ENCODE measurements around the gene SERINC2.

GRCh38 chr1:31439276-31439675 lies 26.3 kb downstream of the SERINC2 start:
- no peak for TF ChIP-seq CTCF (IDR thresholded peaks at IDR 0.05)
- no peak for TF ChIP-seq EZH2 (IDR thresholded peaks at IDR 0.05; ENCODE audit: borderline replicate concordance, insufficient read depth, low read depth, low read length, poor library complexity, severe bottlenecking)
